Endothelial cell (in vitro differentiated cells): Measurements from ENCODE around the gene SGPL1. TPM values are rescaled to one million over a fixed set of nuclear protein-coding genes. Genes with fewer than 3 reads are reported as not detected.
"Not testable (repeated sequence)": the region's sequence is repeated elsewhere in the genome, so short reads cannot be mapped to it uniquely, and the experiment has no call there.

Source experiments
- DNase-seq: peaks from one replicate; pipeline ENCODE4 v3.0.0; 2021; ENCODE audit warnings: low spot score
- H3K27ac Mint-ChIP-seq: one replicate; pipeline ENCODE4 v1.8.0; 2021; ENCODE audit warnings: mixed read lengths, inconsistent platforms; ENCODE audit not compliant: unreplicated experiment
- H3K27me3 Mint-ChIP-seq: one replicate; pipeline ENCODE4 v1.8.0; 2021; ENCODE audit warnings: mild to moderate bottlenecking, moderate library complexity, mixed read lengths, inconsistent platforms; ENCODE audit not compliant: unreplicated experiment
- H3K36me3 Mint-ChIP-seq: one replicate; pipeline ENCODE4 v1.8.0; 2021; ENCODE audit warnings: mild to moderate bottlenecking, low read depth, mixed read lengths, inconsistent platforms; ENCODE audit not compliant: unreplicated experiment
- H3K4me1 Mint-ChIP-seq: one replicate; pipeline ENCODE4 v1.8.0; 2021; ENCODE audit warnings: mild to moderate bottlenecking, mixed read lengths, inconsistent platforms; ENCODE audit not compliant: unreplicated experiment
- H3K4me3 Mint-ChIP-seq: one replicate; pipeline ENCODE4 v1.8.0; 2021; ENCODE audit warnings: mild to moderate bottlenecking, mixed read lengths, inconsistent platforms; ENCODE audit not compliant: unreplicated experiment
- H3K9me3 Mint-ChIP-seq: one replicate; pipeline ENCODE4 v1.8.0; 2021; ENCODE audit warnings: mixed read lengths, inconsistent platforms; ENCODE audit not compliant: unreplicated experiment
- CTCF ChIP-seq: fragments of 200-600 bp; sonication (generic); IDR thresholded peaks from one replicate; pipeline ENCODE4 v1.5.0; 2021; ENCODE audit warnings: antibody characterized with exemption; ENCODE audit not compliant: unreplicated experiment
- total RNA-seq: library from RNA; stranded (reverse); fragmentation: NEBNext Ultra II Directional; extraction: Animal tissue kit (Norgen Biotek cat#: 25700); gene quantifications from one replicate; pipeline ENCODE4 v1.2.1, GENCODE V29; 2021; ENCODE audit not compliant: unreplicated experiment

The SGPL1 gene
- total RNA-seq, 1 donor from 2014 or later: 59.0 TPM

DNA sequence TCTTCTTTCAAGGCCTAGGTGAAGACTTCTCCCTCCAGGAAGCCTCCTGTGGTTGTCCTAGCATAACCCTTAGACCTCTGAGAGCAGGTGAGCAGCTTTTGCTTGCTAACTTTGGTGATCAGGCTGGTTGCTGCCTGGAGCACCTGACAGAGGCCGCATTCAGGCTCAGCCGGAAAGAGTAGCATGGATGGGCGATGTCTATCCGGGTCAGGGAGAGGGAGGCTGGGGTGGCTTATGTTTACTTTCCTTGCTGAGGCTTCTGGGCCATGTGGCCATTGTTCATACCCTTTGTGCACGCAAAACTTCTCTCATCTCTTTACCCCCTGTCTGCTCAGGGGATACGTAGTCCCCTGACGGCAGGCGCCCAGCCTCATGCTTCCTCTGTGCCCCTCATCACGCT, 100.1 kb downstream of the SGPL1 start:
- no peak for DNase-seq
- no peak overlapping the region for H3K27ac Mint-ChIP-seq
- H3K36me3 Mint-ChIP-seq: no peaks in the 10 kb centered on the region
- H3K27me3 Mint-ChIP-seq: peaks cover 3% of the 10 kb centered on the region
- H3K9me3 Mint-ChIP-seq: no peaks in the 10 kb centered on the region
- peaks cover 2% of the 10 kb centered on the region for H3K4me1 Mint-ChIP-seq
- TF ChIP-seq CTCF: no peak
- H3K4me3 Mint-ChIP-seq: no peak overlapping the region

DNA sequence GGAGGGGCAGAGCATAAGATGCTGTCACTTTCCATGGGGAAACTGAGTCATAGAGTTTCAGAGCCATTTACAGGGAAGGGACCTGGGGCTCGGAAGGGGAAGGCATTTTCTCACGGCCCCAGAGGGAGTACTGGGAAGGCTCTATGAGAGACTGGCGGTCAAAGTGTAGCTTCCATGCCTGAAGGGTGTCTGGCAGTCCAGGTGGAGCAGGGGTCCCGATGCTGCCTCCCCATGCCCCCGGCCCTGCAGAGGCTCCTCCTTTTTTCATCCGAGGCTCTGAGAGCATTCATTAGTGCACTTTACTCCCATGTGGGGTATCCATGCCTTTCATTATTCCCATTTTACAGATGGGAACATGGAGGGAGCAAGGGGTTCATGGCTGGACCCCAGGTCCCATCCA, 100.5 kb downstream of the SGPL1 start:
- no peak for DNase-seq

GRCh38 chr10:70917226-70917625, 101.5 kb downstream of the SGPL1 start:
- Mint-ChIP-seq H3K27me3 (peaks cover 3% of the 10 kb centered on the region), H3K36me3 (no peaks in the 10 kb centered on the region), H3K27ac (no peak overlapping the region), H3K4me3 (no peak overlapping the region), H3K4me1 (peaks cover 2% of the 10 kb centered on the region), H3K9me3 (no peaks in the 10 kb centered on the region)
- TF ChIP-seq CTCF: no peak
- no peak for DNase-seq

More for the DNA sequence above, 100.5 kb downstream of the SGPL1 start:
- Mint-ChIP-seq H3K27me3 (peaks cover 3% of the 10 kb centered on the region), H3K4me3 (no peak overlapping the region), H3K27ac (no peak overlapping the region), H3K4me1 (peaks cover 2% of the 10 kb centered on the region), H3K9me3 (no peaks in the 10 kb centered on the region), H3K36me3 (no peaks in the 10 kb centered on the region)
- TF ChIP-seq CTCF: no peak

- Mint-ChIP-seq H3K27ac (no peak overlapping the region), H3K4me1 (peaks cover 2% of the 10 kb centered on the region), H3K27me3 (peaks cover 3% of the 10 kb centered on the region), H3K9me3 (no peaks in the 10 kb centered on the region), H3K36me3 (no peaks in the 10 kb centered on the region), H3K4me3 (no peak overlapping the region)
- TF ChIP-seq CTCF: no peak
- no peak for DNase-seq
Measured at GRCh38 chr10:70917635-70918034, 101.9 kb downstream of the SGPL1 start.

GRCh38 chr10:70918851-70919530, 103.2 kb downstream of the SGPL1 start:
- no peak for DNase-seq
- Mint-ChIP-seq H3K4me3 (no peak overlapping the region), H3K9me3 (no peaks in the 10 kb centered on the region), H3K27ac (no peak overlapping the region), H3K36me3 (no peaks in the 10 kb centered on the region), H3K27me3 (peaks cover 3% of the 10 kb centered on the region), H3K4me1 (no peaks in the 10 kb centered on the region)
- TF ChIP-seq CTCF: no peak

DNA sequence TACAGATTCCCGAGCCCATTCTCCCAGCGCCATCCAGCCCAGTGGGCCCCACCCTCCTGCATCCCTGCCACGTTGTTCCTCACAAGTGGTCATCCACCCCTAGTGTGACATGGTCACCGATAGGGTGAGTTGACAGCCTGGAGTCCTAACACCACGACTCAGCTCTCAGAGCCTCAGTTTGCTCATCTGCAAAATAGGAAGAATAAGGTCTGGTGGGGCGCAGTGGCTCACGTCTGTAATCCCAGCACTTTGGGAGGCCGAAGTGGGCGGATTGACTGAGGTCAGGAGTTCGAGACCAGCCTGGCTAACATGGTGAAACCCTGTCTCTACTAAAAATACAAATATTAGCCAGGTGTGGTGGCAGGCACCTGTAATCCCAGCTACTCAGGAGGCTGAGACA, 104.2 kb downstream of the SGPL1 start:
- not testable (repeated sequence) for H3K4me3 Mint-ChIP-seq, H3K4me1 Mint-ChIP-seq, H3K9me3 Mint-ChIP-seq, H3K27me3 Mint-ChIP-seq, DNase-seq, H3K36me3 Mint-ChIP-seq, H3K27ac Mint-ChIP-seq
